Hypothalamus (tissue), 51 donors: ENCODE measurements around the gene ARSD.

Experiments used
- DNase-seq, 51 donors: peaks; one replicate each; lab custom pipeline; 2025; lab: John Stamatoyannopoulos, UW

The ARSD gene

DNA sequence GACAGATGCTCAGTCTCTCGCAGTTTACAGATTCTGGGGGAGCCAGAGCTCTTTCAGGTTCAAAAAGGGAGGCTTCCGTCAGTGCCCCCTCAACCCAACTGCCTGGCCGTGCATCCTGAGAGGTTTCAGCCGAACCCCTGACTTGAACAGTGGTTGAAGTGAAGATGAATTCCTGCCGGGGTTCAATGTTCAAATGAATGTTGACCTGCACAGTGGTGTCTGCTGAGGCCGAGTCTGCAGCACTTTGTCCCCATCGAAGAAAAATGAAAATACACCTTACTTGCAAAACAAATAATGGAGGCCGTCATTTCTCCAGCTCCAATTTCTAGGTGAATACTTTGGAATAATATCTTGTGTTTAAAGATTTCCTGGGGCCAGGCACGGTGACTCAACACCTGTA, 66.7 kb downstream of the ARSD start:
- DNase-seq = no peak

DNA sequence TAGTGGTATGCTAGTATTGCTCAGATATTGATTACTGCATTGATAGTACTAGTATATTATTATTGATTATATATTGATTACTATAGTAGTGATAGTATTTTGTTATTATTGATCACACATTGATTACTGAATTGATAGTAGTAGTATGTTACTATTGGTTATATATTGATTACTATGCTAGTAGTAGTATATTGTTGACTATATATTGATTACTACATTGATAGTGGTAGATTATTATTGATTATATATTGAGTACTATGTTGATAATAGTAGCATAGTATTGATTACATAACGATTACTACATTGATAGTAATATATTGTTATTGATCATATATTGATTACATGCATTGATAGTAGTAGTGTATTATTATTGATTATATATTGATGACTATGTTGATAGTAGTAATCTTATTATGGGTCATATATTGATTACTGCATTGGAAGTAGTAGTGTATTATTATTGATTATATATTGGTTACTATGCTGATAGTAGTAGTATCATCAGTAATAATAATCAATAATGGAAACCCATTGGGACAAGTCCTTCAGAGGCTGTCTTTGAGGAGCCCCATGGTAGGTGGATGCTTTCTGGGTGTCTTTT, 69.8 kb downstream of the ARSD start:
- no peak for DNase-seq

DNA sequence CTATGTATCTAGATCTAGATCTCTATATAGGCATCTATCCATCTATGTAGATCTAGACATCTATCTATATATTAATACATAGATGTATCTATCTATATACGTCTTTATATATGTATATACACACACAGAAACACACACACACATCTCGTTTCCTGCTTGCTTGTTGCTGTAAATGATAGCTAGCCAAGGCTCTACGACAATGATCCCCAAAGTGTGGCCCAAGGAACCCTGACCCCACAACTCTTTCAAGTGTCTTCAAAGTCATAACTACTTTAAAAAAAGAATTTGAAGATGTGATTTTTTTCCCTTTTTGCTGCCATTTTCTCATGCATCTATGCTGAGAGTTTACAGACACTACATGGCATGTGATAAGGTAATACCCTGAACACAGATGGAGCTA, 71.6 kb downstream of the ARSD start:
- no peak for DNase-seq

- no peak for DNase-seq
These were observed 73.4 kb downstream of the ARSD start for GRCh38 chrX:2855761-2856160.

- DNase-seq = no peak
These were observed 74.2 kb downstream of the ARSD start for GRCh38 chrX:2854918-2855317.
